AG04450 (cell line): ENCODE measurements around the gene RAPGEF1. TPM values are rescaled to one million over a fixed set of nuclear protein-coding genes. Genes with fewer than 3 reads are reported as not detected.

Experiments
- CTCF ChIA-PET: fragments of 300-600, 350-600 bp; formaldehyde crosslinking; extraction: SDS; loops from one replicate; lab custom pipeline; 2022; ENCODE audit warnings: antibody characterized with exemption, inconsistent platforms; lab: Charles Lee
- POLR2A ChIA-PET: fragments of 350-600 bp; formaldehyde crosslinking; extraction: SDS; loops from one replicate; lab custom pipeline; 2021; ENCODE audit warnings: antibody characterized with exemption, inconsistent platforms; lab: Yijun Ruan, JAX
- DNase-seq: peaks from one replicate; pipeline ENCODE4 v3.0.0-alpha.2; 2011; ENCODE audit warnings: low read depth, low spot score
- H3K27ac ChIP-seq: one replicate; pipeline ENCODE4 v1.5.1; 2012; ENCODE audit warnings: low read depth, low read length, control low read depth
- H3K27me3 ChIP-seq: one replicate; pipeline ENCODE4 v1.6.0; 2012; ENCODE audit warnings: low read length; ENCODE audit not compliant: control insufficient read depth, insufficient read depth
- H3K4me3 ChIP-seq: 2 replicates; pipeline ENCODE4 v1.5.1; 2011; ENCODE audit warnings: mild to moderate bottlenecking, low read depth, low read length, control low read depth
- H3K9me3 ChIP-seq: 2 replicates; pipeline ENCODE4 v1.5.1; 2012; ENCODE audit warnings: low read length; ENCODE audit not compliant: control insufficient read depth, insufficient read depth
- CTCF ChIP-seq: IDR thresholded peaks from 2 replicates; pipeline ENCODE4 v1.5.1; 2011; ENCODE audit warnings: low read depth, low read length, control low read depth, inconsistent platforms
- polyA plus RNA-seq: library from polyadenylated mRNA; depleted of rRNA; stranded (reverse); fragments of >200 nt; gene quantifications from 2 replicates; pipeline ENCODE4 v1.2.3, GENCODE V29; 2011

RAPGEF1 gene
- polyA plus RNA-seq, 1 experiment: 27.6 TPM

GRCh38 chr9:131772940-131773339 is 33.1 kb upstream of the RAPGEF1 start:
- no peak for DNase-seq
- CTCF ChIA-PET: no interaction called here

GRCh38 chr9:131771646-131772045 is 31.8 kb upstream of the RAPGEF1 start:
- CTCF ChIA-PET: no interaction called here
- POLR2A ChIA-PET: no interaction called here
- Histone ChIP-seq H3K27me3 (peaks cover 15% of the 10 kb centered on the region), H3K4me3 (no peak overlapping the region), H3K27ac (no peak overlapping the region), H3K9me3 (no peaks in the 10 kb centered on the region; the same call in 1 of the 2 replicates)
- no peak for TF ChIP-seq CTCF
- no peak for DNase-seq

More at GRCh38 chr9:131772940-131773339, 33.1 kb upstream of the RAPGEF1 start:
- Histone ChIP-seq H3K9me3 (no peaks in the 10 kb centered on the region; the same call in 1 of the 2 replicates), H3K4me3 (no peak overlapping the region), H3K27me3 (peaks cover 15% of the 10 kb centered on the region), H3K27ac (no peak overlapping the region)
- no peak for TF ChIP-seq CTCF
- POLR2A ChIA-PET: no interaction called here

- Histone ChIP-seq H3K27me3 (peaks cover 29% of the 10 kb centered on the region), H3K9me3 (no peaks in the 10 kb centered on the region; the same call in 1 of the 2 replicates), H3K27ac (no peak overlapping the region), H3K4me3 (no peak overlapping the region)
- DNase-seq: no peak
- no peak for TF ChIP-seq CTCF
- POLR2A ChIA-PET: no interaction called here
- CTCF ChIA-PET: no interaction called here
These were observed 29.5 kb upstream of the RAPGEF1 start for GRCh38 chr9:131769361-131769760.

- DNase-seq: no peak
- no peak for TF ChIP-seq CTCF
- Histone ChIP-seq H3K27ac (no peak overlapping the region), H3K9me3 (no peaks in the 10 kb centered on the region), H3K4me3 (no peak overlapping the region), H3K27me3 (peaks cover 35% of the 10 kb centered on the region)
- POLR2A ChIA-PET: no interaction called here
- CTCF ChIA-PET: interaction anchor here (0.6 to 12.0 kb wide), 5 partner anchors 18 to 504 kb away, joined by 3 to 154 read pairs (median 6); no protein-coding TSS in a partner anchor
These were observed 24.7 kb upstream of the RAPGEF1 start for GRCh38 chr9:131764568-131764967.

GRCh38 chr9:131762356-131762932 is 22.6 kb upstream of the RAPGEF1 start:
- peak; percentile 77 for TF ChIP-seq CTCF
- DNase-seq: no peak
- no peak overlapping the region for H3K4me3 ChIP-seq
- H3K27me3 ChIP-seq: peaks cover 40% of the 10 kb centered on the region
- CTCF ChIA-PET: interaction anchor here (0.5 to 12.0 kb wide), 18 partner anchors 10 to 561 kb away, joined by 3 to 154 read pairs (median 4); no protein-coding TSS in a partner anchor
- no peaks in the 10 kb centered on the region for H3K9me3 ChIP-seq
- H3K27ac ChIP-seq: no peak overlapping the region
- POLR2A ChIA-PET: no interaction called here
